HEK293T (cell line): ENCODE measurements around the gene ZCCHC14.
"Not testable (repeated sequence)": the region's sequence is repeated elsewhere in the genome, so short reads cannot be mapped to it uniquely, and the experiment has no call there.

Source experiments
- CTCF ChIA-PET: fragments of 350-600 bp; formaldehyde crosslinking; extraction: SDS; loops from one replicate; lab custom pipeline; 2021; ENCODE audit warnings: antibody characterized with exemption, inconsistent platforms; lab: Yijun Ruan, JAX
- POLR2A ChIA-PET: fragments of 350-600 bp; formaldehyde crosslinking; extraction: SDS; loops from one replicate; lab custom pipeline; 2020; ENCODE audit warnings: antibody characterized with exemption, inconsistent platforms; lab: Yijun Ruan, JAX
- DNase-seq: peaks from one replicate; pipeline ENCODE4 v3.0.0; 2012; ENCODE audit warnings: mixed read lengths; ENCODE audit errors: extremely low spot score
- ARNT ChIP-seq: fragments of 450-650 bp; IDR thresholded peaks from 2 replicates; pipeline ENCODE4 v1.6.1; 2017; ENCODE audit warnings: mild to moderate bottlenecking
- BHLHE40 ChIP-seq: fragments of 450-650 bp; IDR thresholded peaks from 2 replicates; pipeline ENCODE4 v1.6.1; 2016; ENCODE audit warnings: mild to moderate bottlenecking, moderate library complexity, borderline replicate concordance
- CTBP1 ChIP-seq: fragments of 450-650 bp; IDR thresholded peaks from 2 replicates; pipeline ENCODE4 v1.6.1; 2016; ENCODE audit warnings: borderline replicate concordance
- ELF4 ChIP-seq: fragments of 450-650 bp; IDR thresholded peaks from 2 replicates; pipeline ENCODE4 v1.6.1; 2017; ENCODE audit warnings: antibody characterized with exemption
- FOXA1 ChIP-seq: fragments of 450-650 bp; IDR thresholded peaks from 2 replicates; pipeline ENCODE4 v1.6.1; 2016; ENCODE audit warnings: mild to moderate bottlenecking
- FOXK2 ChIP-seq: fragments of 450-650 bp; IDR thresholded peaks from 2 replicates; pipeline ENCODE4 v1.6.1; 2016; ENCODE audit warnings: mild to moderate bottlenecking
- FOXM1 ChIP-seq: fragments of 450-650 bp; IDR thresholded peaks from 2 replicates; pipeline ENCODE4 v1.6.1; 2017; ENCODE audit warnings: mild to moderate bottlenecking, borderline replicate concordance
- HDGF ChIP-seq: fragments of 450-650 bp; IDR thresholded peaks from 2 replicates; pipeline ENCODE4 v1.6.1; 2017; ENCODE audit warnings: antibody characterized with exemption, borderline replicate concordance
- L3MBTL2 ChIP-seq: fragments of 450-650 bp; conservative IDR thresholded peaks from 2 replicates; pipeline ENCODE4 v1.6.1; 2016; ENCODE audit warnings: mild to moderate bottlenecking
- LEF1 ChIP-seq: fragments of 450-650 bp; IDR thresholded peaks from 2 replicates; pipeline ENCODE4 v1.6.1; 2017; ENCODE audit warnings: mild to moderate bottlenecking, borderline replicate concordance
- NFRKB ChIP-seq: fragments of 450-650 bp; IDR thresholded peaks from 2 replicates; pipeline ENCODE4 v1.6.1; 2016; ENCODE audit warnings: mild to moderate bottlenecking, moderate library complexity
- PKNOX1 ChIP-seq: fragments of 450-650 bp; IDR thresholded peaks from 2 replicates; pipeline ENCODE4 v1.6.1; 2016
- SP1 ChIP-seq: fragments of 450-650 bp; IDR thresholded peaks from 2 replicates; pipeline ENCODE4 v1.6.1; 2017
- SUZ12 ChIP-seq: fragments of 450-650 bp; IDR thresholded peaks from 2 replicates; pipeline ENCODE4 v1.6.1; 2016; ENCODE audit warnings: mild to moderate bottlenecking
- TARDBP ChIP-seq: fragments of 450-650 bp; IDR thresholded peaks from 2 replicates; pipeline ENCODE4 v1.6.1; 2016
- ZNF384 ChIP-seq: fragments of 450-650 bp; IDR thresholded peaks from 2 replicates; pipeline ENCODE4 v1.6.1; 2016

The ZCCHC14 gene

GRCh38 chr16:87489434-87490045 lies 3.3 kb downstream of the ZCCHC14 start:
- CTCF ChIA-PET, result no interaction called here
- POLR2A ChIA-PET, result no interaction called here
- TF ChIP-seq SUZ12 (no peak), NFRKB (no peak), BHLHE40 (no peak), ELF4 (no peak), ZNF384 (no peak), SP1 (no peak), L3MBTL2 (no peak), PKNOX1 (no peak), TARDBP (no peak), CTBP1 (no peak), HDGF (no peak), FOXM1 (no peak), ARNT (no peak), FOXK2 (no peak), FOXA1 (no peak), LEF1 (no peak)
- no peak for DNase-seq

DNA sequence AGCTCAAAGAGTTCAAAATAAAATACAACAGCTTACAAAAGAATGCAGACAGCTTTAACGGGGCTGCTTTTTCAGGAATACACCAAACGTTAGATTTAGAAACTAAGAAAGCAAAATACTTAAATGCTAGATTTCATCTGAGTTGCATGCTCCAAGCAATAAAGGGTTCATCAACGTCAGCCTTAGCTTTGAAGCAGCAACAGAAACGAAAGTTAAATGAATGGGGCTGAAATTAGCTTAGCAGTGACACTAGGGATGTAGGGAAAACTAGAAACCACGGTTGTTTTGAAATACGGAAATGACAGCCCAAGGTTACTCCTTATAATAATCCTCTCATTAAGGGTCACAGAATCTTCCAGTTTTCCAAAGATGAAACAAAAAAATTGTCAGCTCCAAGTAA lies 3.9 kb downstream of the ZCCHC14 start:
- CTCF ChIA-PET, DNase-seq, POLR2A ChIA-PET: not testable (repeated sequence)

DNA sequence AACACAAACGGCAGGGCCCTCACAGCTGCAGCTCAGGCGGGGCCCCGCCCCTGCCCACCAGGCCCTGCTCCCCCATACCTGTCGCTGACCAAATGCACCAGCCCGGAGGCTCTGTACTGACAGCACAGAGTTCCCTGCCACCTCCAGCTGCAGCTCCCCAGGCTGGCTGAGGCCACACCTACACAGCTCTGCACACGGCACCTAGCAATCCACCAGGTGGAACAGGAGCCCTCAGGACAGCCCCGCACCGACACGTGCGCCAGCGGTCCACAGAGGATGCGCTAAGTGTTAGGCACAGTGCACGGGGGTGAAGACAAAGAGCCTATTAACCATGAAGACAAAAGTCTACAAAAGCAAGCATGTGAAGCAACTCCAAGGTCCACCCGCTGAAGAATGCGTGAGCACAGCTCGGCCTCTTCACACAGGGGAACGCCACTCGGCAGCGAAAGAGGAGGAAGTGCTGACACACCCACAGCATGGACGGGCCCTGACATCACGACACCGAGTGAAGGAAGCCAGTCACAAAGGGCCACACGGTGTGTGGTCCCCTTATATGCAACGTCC lies 5.4 kb downstream of the ZCCHC14 start:
- no peak for DNase-seq
- TF ChIP-seq ARNT, result no peak
- no peak for TF ChIP-seq TARDBP
- no peak for TF ChIP-seq ELF4
- no peak for TF ChIP-seq CTBP1
- no peak for TF ChIP-seq LEF1
- no peak for TF ChIP-seq FOXA1
- no peak for TF ChIP-seq L3MBTL2
- no peak for TF ChIP-seq NFRKB
- TF ChIP-seq SP1, result no peak
- TF ChIP-seq SUZ12, result no peak
- CTCF ChIA-PET, result no interaction called here
- POLR2A ChIA-PET, result no interaction called here

DNA sequence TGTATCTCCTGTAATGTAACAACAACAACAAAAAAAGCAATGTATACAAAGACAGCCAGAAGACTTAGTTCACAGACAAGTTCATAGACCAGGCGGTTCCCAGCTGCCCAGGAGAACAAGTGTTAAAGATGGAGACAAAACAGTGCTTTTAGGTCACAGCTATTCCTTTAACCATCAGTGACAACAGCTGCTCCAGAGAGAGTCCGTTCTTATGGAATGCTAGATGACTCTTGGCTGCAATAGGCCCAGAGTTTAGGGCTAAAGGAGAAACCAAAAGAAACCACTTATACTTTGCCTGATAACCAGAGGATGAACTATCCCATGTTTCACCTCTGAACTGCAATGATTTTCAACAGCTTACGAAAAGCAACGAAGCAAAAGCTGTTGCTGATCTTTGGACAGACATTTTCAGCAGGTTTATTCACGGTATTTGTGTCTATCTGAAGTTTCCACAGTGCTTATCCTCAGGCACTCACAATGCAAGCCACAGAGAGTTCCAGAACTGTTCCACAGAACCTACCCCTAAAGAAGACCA lies 6.0 kb downstream of the ZCCHC14 start:
- ChIA-PET POLR2A (no interaction called here), CTCF (no interaction called here)
- no peak for DNase-seq
- TF ChIP-seq NFRKB (no peak), TARDBP (no peak), ZNF384 (no peak), LEF1 (no peak), ARNT (no peak), CTBP1 (no peak), L3MBTL2 (no peak), PKNOX1 (no peak), FOXA1 (no peak), ELF4 (no peak)

DNA sequence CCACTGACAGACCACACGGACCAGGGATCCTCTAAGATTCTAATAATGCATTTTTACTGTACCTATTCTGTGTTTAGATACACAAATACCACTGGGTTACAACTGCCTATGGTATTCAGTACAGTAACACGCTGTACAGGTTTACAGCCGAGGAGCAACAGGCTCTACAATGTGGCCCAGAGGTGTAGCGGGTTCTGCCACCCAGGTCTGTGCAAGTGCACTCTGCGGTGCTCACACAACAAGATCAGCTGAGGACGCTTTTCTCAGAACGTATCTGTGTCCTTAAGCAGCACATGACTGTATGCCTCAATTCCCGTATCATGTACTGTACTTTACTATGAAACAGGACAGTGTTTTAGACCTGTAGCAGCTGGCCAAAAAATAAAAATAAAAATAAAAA lies 6.5 kb downstream of the ZCCHC14 start:
- CTCF ChIA-PET, result no interaction called here
- TF ChIP-seq LEF1 (no peak), CTBP1 (no peak), FOXA1 (no peak), ELF4 (no peak), PKNOX1 (no peak), ZNF384 (no peak), SUZ12 (no peak), SP1 (no peak)
- no peak for DNase-seq
- POLR2A ChIA-PET, result no interaction called here

GRCh38 chr16:87485792-87486191 lies 7.0 kb downstream of the ZCCHC14 start:
- CTCF ChIA-PET, POLR2A ChIA-PET, DNase-seq: not testable (repeated sequence)

DNA sequence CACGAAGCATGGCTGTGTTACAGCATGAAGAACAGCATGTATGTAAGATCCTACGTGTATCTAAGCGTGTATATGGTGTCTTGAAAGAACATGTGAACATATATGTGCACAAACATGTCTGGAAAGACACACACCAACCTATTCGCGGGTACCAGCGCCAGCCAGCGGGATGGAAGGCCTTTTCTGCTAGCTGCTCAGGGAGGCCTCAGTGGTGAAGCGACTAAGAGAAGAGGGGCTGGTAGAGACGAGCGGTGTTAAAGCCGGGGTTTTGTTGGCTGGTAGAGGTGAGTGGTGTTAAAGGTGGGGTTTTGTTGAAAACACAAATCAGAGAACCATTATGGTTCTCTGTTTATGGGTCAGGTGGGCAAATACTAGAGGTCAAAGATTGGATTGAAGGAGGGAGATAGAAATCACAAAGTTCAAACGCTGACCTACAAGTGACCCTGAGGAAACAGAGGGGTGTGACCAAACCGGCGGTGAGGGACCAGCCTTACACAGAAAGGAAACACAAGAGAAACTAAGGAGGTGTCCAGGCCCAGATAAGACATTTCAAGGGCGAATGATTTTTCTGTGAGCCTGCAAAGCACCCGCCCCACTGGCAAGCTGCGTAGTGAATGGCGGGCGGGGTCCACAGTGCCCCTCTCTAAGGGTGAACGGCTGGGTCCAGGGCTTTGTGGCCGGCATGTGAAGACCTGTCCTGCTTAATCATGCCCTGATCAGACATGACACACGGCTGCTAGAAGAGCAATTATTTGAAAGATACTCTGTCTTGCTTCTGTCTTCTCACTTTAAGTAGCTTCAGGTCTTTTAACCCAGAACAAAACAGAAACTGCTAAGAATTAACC lies 8.1 kb downstream of the ZCCHC14 start:
- CTCF ChIA-PET, result interaction anchor here (1.0 kb wide), 1 partner anchor 12 kb away, joined by 4 read pairs; no protein-coding TSS in a partner anchor
- no peak for DNase-seq
- TF ChIP-seq HDGF (no peak), BHLHE40 (no peak), LEF1 (no peak), PKNOX1 (no peak), FOXM1 (no peak), FOXA1 (no peak), CTBP1 (no peak)

More for the DNA sequence above, 8.1 kb downstream of the ZCCHC14 start:
- POLR2A ChIA-PET, result no interaction called here
